T-helper 1 cell treated with Interleukin-12 subunit alpha and Interleukin-12 subunit beta and Interleukin-4 antibody, amounts not matched to agents 30 μg/mL and 1 μg/mL, for 36 hours (primary cell): ENCODE measurements around the gene ECM2.

Experiments
- H3K27ac Mint-ChIP-seq: one replicate; pipeline ENCODE4 v1.8.0; 2021; ENCODE audit warnings: mild to moderate bottlenecking, mixed read lengths
- H3K27me3 Mint-ChIP-seq: one replicate; pipeline ENCODE4 v1.8.0; 2021; ENCODE audit warnings: low read depth, mixed read lengths
- H3K36me3 Mint-ChIP-seq: one replicate; pipeline ENCODE4 v1.8.0; 2021; ENCODE audit warnings: low read depth, mixed read lengths
- H3K4me1 Mint-ChIP-seq: one replicate; pipeline ENCODE4 v1.8.0; 2021; ENCODE audit warnings: low read depth, mixed read lengths
- H3K4me3 Mint-ChIP-seq: one replicate; pipeline ENCODE4 v1.8.0; 2021; ENCODE audit warnings: mild to moderate bottlenecking, moderate library complexity, mixed read lengths
- H3K9me3 Mint-ChIP-seq: one replicate; pipeline ENCODE4 v1.8.0; 2021; ENCODE audit warnings: mixed read lengths

ECM2 gene

DNA sequence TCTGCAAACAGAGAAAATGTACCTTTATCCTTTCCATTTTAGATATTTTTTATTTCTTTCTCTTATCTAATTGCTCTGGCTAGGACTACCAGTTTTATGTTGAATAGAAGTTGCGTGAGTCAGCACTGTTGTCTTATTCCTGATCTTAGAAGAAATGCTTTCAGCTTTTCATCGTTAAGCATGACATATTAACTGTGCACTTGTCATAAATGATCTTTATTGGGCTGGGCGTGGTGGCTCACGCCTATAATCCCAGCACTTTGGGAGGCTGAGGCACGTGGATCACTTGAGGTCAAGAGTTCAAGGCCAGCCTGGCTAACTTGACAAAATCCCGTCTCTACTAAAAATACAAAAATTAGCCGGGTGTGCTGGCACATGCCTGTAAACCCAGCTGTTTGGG lies 8.2 kb upstream of the ECM2 start:
- H3K4me1 Mint-ChIP-seq: no peaks in the 10 kb centered on the region
- no peak overlapping the region for H3K27ac Mint-ChIP-seq
- peaks cover 3% of the 10 kb centered on the region for H3K36me3 Mint-ChIP-seq
- peaks cover 7% of the 10 kb centered on the region for H3K9me3 Mint-ChIP-seq
- no peaks in the 10 kb centered on the region for H3K27me3 Mint-ChIP-seq
- H3K4me3 Mint-ChIP-seq: no peak overlapping the region

DNA sequence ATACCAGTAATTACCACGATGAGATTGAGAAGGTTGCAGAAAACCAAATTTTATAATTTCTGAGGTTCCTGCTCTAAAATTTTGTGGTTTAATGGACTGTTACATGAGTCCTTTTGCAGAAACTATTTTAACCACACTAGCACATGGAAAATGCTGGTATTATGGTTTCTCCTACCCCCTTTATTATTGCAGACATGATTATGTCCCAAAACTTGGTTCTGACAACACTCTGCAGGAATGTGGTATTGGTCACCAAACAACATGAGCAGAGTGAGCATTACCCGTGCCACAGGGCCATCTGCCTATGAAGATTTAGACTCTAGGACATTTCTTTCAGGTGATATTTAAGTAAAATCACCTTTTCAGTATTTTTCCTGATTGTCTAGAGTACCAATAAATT lies 2.8 kb upstream of the ECM2 start:
- no peaks in the 10 kb centered on the region for H3K27me3 Mint-ChIP-seq
- no peaks in the 10 kb centered on the region for H3K9me3 Mint-ChIP-seq
- no peaks in the 10 kb centered on the region for H3K36me3 Mint-ChIP-seq
- H3K4me3 Mint-ChIP-seq: no peak overlapping the region
- H3K4me1 Mint-ChIP-seq: peaks cover 4% of the 10 kb centered on the region
- H3K27ac Mint-ChIP-seq: no peak overlapping the region

DNA sequence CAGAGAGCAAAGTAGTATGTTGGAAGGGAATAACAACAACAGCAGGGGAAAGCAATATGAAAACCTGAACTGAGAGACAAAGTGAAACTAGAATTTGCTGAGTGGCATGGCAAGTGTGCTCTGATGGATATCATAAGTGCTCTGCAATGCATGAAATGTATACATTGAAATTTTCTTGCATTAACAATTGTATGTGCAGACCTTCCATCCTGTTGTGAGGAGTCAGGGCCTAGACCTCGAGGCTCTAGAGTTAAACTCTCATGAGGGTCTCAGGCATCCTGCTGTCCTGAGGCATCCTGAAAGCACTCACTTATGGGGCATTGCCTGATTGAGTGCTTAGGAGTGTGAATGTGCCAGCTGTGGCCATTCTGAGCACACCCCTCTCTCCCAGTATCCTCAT lies 1.1 kb downstream of the ECM2 start:
- H3K27ac Mint-ChIP-seq: no peak overlapping the region

DNA sequence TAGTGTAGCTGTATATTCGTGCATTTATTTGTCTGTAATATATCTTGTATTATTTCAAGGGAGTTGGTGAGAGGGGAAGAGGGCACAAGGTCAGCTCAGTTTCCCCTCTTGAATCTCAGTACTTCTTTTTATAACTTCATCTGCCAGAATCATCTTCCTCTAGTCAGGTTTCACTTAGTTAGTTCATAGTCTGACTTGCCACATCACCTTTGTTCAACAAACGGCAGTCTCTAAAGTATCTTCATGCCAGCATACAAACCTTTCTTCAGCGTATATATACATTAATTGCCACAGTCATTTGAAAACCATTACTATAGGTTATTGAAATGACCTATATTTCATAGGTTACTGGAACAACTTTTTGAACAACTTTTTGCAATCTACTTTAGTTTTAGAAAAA lies 1.6 kb downstream of the ECM2 start:
- H3K4me3 Mint-ChIP-seq: no peak overlapping the region
- H3K4me1 Mint-ChIP-seq: peaks cover 4% of the 10 kb centered on the region
- no peaks in the 10 kb centered on the region for H3K27me3 Mint-ChIP-seq
- H3K9me3 Mint-ChIP-seq: no peaks in the 10 kb centered on the region
- no peak overlapping the region for H3K27ac Mint-ChIP-seq
- no peaks in the 10 kb centered on the region for H3K36me3 Mint-ChIP-seq

More for the DNA sequence above, 1.1 kb downstream of the ECM2 start:
- Mint-ChIP-seq H3K27me3 (no peaks in the 10 kb centered on the region), H3K4me1 (peaks cover 4% of the 10 kb centered on the region), H3K9me3 (no peaks in the 10 kb centered on the region), H3K4me3 (no peak overlapping the region), H3K36me3 (no peaks in the 10 kb centered on the region)

DNA sequence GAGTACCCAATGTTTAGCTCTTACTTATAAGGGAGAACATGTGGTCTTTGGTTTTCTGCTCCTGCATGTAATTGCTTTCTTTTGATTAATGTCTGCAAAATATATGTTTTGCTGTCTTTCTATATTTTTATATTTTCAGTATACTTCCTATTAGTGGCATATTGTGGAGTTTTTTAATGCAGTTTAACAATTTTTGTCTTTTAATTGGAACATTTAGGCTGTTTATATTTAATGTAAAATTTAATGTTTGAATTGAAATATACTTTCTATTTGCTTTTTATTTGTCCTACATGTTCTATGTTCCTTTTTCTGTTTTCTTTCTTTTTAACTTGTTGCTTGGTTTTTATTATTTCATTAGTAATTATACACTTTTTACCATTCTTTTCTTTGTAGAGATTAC lies 4.9 kb downstream of the ECM2 start:
- Mint-ChIP-seq H3K9me3 (no peaks in the 10 kb centered on the region), H3K27me3 (no peaks in the 10 kb centered on the region), H3K4me1 (peaks cover 4% of the 10 kb centered on the region)

DNA sequence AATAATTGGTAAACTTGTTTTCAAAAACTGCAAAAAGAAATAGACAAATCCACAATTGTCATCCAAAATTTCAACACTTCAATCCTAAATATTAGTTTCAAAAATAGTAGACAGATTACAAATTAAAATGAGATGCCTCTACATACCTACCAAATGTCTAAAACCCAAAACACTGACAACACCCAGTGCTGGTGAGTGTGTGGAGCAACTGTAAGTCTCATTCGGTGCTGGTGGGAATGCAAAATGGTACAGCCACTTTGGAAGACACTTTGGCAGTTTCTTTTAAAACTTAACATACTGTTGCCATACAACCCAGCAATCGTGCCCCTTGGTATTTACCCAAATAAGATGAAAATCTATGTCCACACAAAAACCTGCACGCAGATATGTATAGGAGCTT lies 6.7 kb downstream of the ECM2 start:
- no peak overlapping the region for H3K27ac Mint-ChIP-seq
- no peak overlapping the region for H3K4me3 Mint-ChIP-seq
- no peaks in the 10 kb centered on the region for H3K27me3 Mint-ChIP-seq
- no peaks in the 10 kb centered on the region for H3K36me3 Mint-ChIP-seq
- no peaks in the 10 kb centered on the region for H3K9me3 Mint-ChIP-seq
- H3K4me1 Mint-ChIP-seq: peaks cover 2% of the 10 kb centered on the region

More for the DNA sequence above, 4.9 kb downstream of the ECM2 start:
- Mint-ChIP-seq H3K4me3 (no peak overlapping the region), H3K27ac (no peak overlapping the region), H3K36me3 (no peaks in the 10 kb centered on the region)

DNA sequence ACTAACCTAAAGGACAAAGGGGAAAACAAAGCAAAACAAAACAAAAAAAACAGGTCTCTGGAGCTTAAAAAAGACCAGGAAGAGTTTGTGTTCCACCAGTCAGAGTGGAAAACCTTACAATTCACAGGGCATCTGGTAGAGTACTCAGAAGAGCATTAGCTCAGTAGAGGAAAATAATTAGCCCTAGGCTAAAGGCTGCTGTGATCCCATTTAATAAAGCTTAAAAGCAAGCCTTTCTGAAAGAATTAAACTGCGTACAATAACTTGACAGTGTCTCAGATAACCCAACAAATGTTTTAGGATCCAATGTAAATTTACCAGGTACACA lies 7.3 kb downstream of the ECM2 start:
- Mint-ChIP-seq H3K27ac (no peak overlapping the region), H3K27me3 (no peaks in the 10 kb centered on the region), H3K4me3 (no peak overlapping the region), H3K9me3 (no peaks in the 10 kb centered on the region), H3K36me3 (no peaks in the 10 kb centered on the region), H3K4me1 (no peaks in the 10 kb centered on the region)

DNA sequence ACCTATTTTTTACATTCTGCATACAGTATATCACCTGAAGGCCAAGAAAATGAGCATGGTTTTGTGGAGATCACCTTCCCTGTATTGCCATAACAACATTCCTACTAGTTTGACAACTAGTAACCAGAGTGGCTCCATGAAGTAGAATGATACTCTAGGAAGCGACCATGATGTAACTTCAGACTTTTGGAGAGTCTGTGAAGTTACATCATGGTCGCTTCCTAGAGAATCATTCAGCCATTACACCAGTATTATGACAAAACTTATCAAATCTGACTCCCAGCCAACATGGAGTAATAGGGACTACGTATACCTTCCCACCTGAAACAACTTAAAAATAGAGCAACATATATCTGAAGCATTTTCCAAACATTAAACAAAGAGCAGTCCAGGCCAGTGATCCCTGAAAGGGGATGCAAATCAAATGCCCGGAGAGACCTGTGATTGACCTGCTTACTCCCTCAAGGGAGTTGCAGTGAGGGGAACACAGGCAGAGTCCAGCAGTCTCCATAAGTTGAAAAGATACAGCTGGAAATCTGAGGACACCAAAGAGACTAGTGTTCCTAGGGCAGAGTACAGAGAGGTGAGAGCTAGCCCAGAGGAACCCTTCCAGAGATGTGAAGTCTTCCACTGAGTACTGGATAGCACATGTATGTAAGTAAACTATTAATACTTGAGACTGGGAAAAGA lies 7.8 kb downstream of the ECM2 start:
- H3K4me3 Mint-ChIP-seq: no peak overlapping the region
- H3K4me1 Mint-ChIP-seq: no peaks in the 10 kb centered on the region
- H3K9me3 Mint-ChIP-seq: no peaks in the 10 kb centered on the region
- H3K36me3 Mint-ChIP-seq: no peaks in the 10 kb centered on the region
- no peak overlapping the region for H3K27ac Mint-ChIP-seq
- H3K27me3 Mint-ChIP-seq: no peaks in the 10 kb centered on the region

DNA sequence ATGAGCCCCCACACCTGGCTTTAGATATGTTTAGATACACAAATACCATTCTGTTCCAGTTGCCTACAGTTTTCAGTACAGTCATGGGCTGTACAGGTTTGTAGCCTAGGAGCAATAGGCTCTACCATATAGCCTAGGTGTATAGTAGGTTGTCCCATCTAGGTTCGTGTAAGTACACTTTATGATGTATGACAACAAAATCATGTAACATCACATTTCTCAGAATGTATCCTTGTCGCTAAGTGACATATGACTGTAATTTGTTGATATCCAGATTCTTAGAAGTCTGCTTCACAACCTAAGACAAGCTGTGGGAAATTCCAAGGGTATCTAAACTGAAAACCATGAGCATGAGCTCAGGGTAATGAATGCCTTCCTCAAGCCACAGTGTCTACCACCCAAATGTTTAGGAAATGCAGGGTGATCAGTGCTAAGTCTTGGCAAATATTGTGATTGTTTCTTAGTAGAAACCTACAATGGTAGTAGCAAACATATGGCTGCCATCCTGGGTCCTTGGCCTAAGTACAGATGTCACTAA lies 8.4 kb downstream of the ECM2 start:
- Mint-ChIP-seq H3K36me3 (no peaks in the 10 kb centered on the region), H3K27ac (no peak overlapping the region), H3K9me3 (no peaks in the 10 kb centered on the region), H3K27me3 (no peaks in the 10 kb centered on the region), H3K4me3 (no peak overlapping the region), H3K4me1 (no peaks in the 10 kb centered on the region)

DNA sequence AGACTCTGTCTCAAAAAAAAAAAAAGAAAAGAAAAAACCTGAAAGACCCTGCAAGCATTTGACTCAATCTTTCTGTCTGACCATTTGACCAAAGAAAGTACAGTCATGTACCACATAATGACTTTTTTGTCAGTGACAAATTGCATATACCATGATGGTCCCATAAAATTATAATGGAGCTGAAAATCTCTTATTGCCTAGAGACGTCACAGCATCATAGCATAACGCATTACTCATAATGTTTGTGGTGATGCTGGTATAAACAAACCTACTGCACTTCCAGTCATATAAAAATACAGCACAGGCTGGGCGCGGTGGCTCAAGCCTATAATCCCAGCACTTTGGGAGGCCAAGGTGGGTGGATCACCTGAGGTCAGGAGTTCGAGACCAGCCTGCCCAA lies 10.5 kb downstream of the ECM2 start:
- no peak overlapping the region for H3K27ac Mint-ChIP-seq
- no peaks in the 10 kb centered on the region for H3K27me3 Mint-ChIP-seq
- no peaks in the 10 kb centered on the region for H3K9me3 Mint-ChIP-seq
- no peak overlapping the region for H3K4me3 Mint-ChIP-seq
- no peaks in the 10 kb centered on the region for H3K36me3 Mint-ChIP-seq
- no peaks in the 10 kb centered on the region for H3K4me1 Mint-ChIP-seq

DNA sequence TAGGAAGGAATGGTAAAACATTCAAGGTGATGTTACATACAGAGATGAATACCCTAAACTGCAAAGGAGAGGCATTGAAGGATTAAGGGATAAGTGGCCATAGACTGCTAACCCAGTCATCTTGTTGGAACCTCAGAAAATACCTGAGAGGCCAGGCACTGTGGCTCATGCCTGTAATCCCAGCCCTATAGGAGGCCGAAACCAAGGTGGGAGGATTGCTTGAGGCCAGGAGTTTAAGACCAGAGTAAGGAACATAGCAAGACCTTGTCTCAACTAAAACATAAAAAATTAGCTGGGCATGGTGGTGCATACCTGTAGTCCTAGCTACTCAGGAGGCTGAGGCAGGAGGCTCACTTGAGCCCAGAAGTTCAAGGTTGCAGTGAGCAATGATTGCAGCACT lies 10.9 kb downstream of the ECM2 start:
- Mint-ChIP-seq H3K27ac (no peak overlapping the region), H3K36me3 (no peaks in the 10 kb centered on the region), H3K27me3 (no peaks in the 10 kb centered on the region), H3K4me1 (no peaks in the 10 kb centered on the region), H3K4me3 (no peak overlapping the region), H3K9me3 (no peaks in the 10 kb centered on the region)

DNA sequence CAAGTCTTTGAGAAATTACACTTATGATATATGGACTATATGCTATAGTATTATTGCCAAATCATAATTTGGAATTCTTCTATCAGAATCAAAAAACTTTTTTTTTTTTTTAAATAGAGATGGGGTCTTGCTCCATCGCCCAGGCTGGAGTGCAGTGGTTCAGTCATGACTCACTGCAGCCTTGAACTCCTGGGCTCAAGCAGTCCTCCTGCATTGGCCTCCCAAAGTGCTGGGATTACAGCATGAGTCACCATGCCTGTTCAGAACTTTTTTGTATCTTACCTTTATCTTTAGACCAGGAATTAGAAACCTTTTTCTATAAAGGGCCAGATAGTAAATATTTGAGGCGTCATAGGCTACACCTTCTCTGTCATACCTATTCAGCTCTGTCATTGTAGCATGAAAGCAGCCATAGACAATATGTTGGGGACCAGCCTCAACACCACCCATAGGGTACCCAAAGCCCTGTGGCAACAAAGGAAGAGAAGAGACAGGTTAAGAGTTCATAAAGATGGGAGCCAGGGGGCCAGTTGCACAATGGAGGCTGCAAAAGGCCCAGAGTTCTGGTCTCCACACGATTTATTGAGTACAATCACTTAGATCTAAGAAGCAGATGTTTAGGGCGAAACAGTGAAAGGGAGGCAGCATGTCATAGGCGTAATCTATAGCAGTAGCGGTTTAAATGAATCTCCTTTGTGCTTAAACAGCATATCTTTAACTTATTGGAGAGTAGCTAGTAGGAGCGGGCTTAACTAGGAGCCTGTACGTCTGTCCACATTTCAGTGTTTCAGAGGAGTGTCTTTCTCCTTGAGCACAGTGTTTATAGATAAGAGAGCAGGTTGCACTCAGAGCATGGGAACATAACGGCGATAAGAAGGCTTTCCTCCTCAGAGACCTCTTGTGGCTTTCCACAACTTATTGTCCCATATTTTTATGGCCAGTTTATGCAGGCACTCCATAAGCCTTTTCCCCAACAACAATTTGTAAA lies 12.5 kb downstream of the ECM2 start:
- Mint-ChIP-seq H3K4me3 (no peak overlapping the region), H3K9me3 (no peaks in the 10 kb centered on the region), H3K27ac (no peak overlapping the region), H3K27me3 (no peaks in the 10 kb centered on the region), H3K4me1 (no peaks in the 10 kb centered on the region), H3K36me3 (no peaks in the 10 kb centered on the region)

DNA sequence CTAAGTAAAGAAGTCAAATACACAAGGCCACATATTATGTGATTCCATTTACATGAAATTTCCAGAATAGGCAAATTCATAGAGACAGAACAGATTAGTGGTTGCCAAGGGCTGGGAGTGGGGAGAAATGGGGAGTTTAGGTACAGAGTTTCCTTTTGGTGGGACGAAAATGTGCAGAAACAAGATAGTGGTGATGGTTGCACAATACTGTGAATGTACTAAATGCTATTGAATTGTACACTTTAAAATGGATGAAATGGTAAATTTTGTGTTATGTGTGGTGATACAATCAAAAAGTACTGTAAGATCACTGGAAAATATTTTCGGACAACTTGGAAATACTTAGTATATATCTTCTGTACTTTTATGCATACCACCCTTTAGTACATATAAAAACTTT lies 15.0 kb downstream of the ECM2 start:
- Mint-ChIP-seq H3K27me3 (no peaks in the 10 kb centered on the region), H3K4me1 (no peaks in the 10 kb centered on the region)

DNA sequence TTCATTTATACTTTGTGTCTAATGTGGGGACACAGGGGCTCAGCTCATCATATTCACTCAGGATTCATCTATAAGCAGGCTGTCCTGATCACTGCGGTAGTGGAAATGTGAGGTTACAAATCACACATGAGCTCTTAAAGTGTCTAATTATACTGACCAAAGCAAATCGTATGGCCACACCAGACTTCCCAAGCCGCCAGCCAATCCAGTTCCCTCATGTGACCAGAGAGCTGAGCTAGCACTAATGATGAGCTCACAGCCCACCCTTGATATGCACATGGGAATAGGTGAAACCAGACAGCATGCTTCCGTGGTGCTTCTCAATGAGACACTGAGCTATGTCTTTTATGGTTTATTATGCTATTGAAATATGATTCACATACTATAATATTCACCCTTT lies 17.6 kb downstream of the ECM2 start:
- no peaks in the 10 kb centered on the region for H3K9me3 Mint-ChIP-seq
- no peaks in the 10 kb centered on the region for H3K4me1 Mint-ChIP-seq
- no peak overlapping the region for H3K4me3 Mint-ChIP-seq
- H3K27ac Mint-ChIP-seq: no peak overlapping the region
- H3K27me3 Mint-ChIP-seq: no peaks in the 10 kb centered on the region
- no peaks in the 10 kb centered on the region for H3K36me3 Mint-ChIP-seq

More for the DNA sequence above, 15.0 kb downstream of the ECM2 start:
- no peak overlapping the region for H3K4me3 Mint-ChIP-seq
- H3K36me3 Mint-ChIP-seq: no peaks in the 10 kb centered on the region
- H3K9me3 Mint-ChIP-seq: no peaks in the 10 kb centered on the region
- H3K27ac Mint-ChIP-seq: no peak overlapping the region

DNA sequence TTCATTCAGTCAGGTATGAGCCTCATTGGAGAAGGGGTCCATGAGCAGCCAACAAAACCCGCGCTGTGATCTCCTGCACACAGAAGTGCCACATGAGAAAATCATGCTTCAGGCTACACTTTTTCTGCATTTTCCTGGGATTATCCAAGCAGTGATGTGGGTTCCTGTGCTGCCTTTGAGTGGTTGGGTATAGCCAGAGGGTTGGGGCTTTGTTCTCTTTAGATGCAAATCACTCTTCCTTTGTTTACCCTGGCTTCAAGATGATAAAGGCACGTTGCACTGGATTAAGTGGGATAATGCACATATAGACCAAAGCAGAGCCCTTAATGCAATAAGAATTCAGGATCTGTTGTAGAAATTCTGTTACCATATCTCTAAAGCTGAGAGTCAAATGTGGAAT lies 18.7 kb downstream of the ECM2 start:
- Mint-ChIP-seq H3K27ac (no peak overlapping the region), H3K27me3 (no peaks in the 10 kb centered on the region), H3K4me3 (no peak overlapping the region), H3K4me1 (no peaks in the 10 kb centered on the region), H3K36me3 (no peaks in the 10 kb centered on the region), H3K9me3 (no peaks in the 10 kb centered on the region)
